ENCODE results near the gene SPAG7.

SPAG7 gene

DNA sequence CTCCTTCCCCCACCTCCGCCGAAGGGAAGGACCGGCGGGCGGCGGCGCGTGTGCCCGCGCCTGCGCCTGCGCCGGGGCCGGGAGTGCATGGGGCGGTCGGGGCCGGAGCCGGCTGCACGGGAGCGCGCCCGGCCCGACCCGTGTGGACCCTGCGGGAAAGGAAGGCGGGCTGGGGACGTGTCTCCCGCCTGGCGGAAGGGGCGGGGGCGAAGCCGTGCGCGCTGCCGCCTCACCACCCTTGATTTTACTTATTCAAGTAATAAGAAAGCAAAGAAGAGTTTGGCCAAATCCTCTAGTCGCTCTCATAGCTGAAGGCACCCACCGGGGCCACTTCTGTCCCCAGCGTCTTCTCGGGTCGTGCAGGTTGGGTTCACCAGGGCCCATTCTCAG, 18.7 kb downstream of the SPAG7 start:
- peak overlapping the region; percentile 91 for H3K27ac ChIP-seq
- TF ChIP-seq, protein P1, sequence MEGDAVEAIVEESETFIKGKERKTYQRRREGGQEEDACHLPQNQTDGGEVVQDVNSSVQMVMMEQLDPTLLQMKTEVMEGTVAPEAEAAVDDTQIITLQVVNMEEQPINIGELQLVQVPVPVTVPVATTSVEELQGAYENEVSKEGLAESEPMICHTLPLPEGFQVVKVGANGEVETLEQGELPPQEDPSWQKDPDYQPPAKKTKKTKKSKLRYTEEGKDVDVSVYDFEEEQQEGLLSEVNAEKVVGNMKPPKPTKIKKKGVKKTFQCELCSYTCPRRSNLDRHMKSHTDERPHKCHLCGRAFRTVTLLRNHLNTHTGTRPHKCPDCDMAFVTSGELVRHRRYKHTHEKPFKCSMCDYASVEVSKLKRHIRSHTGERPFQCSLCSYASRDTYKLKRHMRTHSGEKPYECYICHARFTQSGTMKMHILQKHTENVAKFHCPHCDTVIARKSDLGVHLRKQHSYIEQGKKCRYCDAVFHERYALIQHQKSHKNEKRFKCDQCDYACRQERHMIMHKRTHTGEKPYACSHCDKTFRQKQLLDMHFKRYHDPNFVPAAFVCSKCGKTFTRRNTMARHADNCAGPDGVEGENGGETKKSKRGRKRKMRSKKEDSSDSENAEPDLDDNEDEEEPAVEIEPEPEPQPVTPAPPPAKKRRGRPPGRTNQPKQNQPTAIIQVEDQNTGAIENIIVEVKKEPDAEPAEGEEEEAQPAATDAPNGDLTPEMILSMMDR (conservative IDR thresholded peaks at IDR 0.05): no peak

- TF ChIP-seq, protein P1 (conservative IDR thresholded peaks at IDR 0.05): no peak
- peak within 1 kb of the TSS; percentile 91 for H3K27ac ChIP-seq
Observed at GRCh38 chr17:4948166-4948930, 19.3 kb downstream of the SPAG7 start, which contains the start of gene PFN1. TSS of gene PFN1 (minus strand) at chr17:4948530. CDS start at chr17:4948394, 136 bp downstream.

DNA sequence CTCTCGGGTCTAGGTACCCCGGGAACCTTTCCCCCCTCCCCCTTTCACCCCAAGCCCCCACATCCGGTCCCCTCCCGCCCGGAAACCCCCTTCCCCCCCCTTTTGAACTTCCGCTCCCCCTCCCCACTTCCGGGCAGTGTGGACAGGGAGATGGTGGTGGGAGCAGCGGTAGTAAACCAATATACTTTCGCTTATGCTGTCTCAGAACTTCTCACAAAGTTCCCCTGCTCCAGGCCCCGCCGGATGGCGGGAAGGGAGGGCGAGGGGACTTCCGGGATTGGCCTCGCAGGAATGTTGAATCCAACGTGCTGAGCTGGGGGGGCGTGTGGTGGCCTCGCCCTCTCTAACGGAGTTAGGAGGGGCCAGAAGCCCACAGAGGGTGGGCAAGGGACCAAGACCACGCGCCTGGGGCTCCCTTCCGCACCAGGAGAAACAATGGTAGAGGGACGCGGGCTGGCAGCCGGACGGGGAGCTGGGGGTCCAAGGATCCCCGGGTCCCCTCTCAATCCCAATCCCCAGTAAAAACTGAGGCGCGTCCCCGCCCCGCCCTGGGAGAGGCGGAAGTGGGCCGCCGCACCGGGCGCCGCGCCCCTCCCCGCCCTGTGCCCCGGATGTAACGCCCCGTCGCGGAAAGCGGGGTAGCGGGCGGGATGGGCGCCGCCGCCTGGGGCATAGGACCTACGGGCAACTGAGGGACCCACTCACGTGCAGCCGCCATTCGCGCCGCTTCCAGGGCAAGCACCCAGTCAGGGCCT, 20.0 kb downstream of the SPAG7 start:
- TF ChIP-seq, protein P1 (conservative IDR thresholded peaks at IDR 0.05): no peak

GRCh38 chr17:4947010-4947410, 20.6 kb downstream of the SPAG7 start:
- H3K27ac ChIP-seq: peak overlapping the region; percentile 91
- TF ChIP-seq, protein P1 (conservative IDR thresholded peaks at IDR 0.05): no peak

More for the DNA sequence above, 20.0 kb downstream of the SPAG7 start:
- H3K27ac ChIP-seq: peak overlapping the region; percentile 91

DNA sequence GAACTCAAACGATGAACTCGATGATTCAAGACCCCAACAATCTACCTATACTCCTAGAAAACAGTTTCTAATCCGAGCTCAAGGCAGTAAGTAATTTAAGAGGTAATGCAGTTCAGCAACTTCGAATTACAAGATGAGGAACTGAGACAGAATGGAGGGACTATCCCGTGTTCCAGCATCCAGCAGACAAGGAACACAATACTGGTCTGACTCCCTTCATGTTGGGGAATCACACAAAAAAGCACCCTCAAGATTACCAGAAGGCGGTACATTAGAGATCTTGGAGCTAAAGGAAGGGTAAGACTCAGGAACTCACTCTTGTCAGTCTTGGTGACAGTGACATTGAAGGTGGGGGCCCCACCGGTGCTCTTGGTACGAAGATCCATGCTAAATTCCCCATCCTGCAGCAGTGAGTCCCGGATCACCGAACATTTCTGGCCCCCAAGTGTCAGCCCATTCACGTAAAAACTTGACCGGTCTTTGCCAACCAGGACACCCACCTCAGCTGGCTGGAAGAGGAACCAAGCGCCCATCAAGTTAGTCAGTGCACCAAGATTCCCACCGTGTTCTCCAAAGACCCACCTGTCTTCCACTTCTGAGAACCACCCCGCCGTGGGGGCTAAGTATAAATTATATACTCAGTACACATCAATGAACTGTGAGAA, 21.2 kb downstream of the SPAG7 start:
- TF ChIP-seq, protein P1 (conservative IDR thresholded peaks at IDR 0.05): no peak
- peak overlapping the region; percentile 91 for H3K27ac ChIP-seq

- TF ChIP-seq, protein P1 (conservative IDR thresholded peaks at IDR 0.05): no peak
- H3K27ac ChIP-seq: no peak overlapping the region
Observed at GRCh38 chr17:4945944-4946280, 21.7 kb downstream of the SPAG7 start.

Data from VCaP (cell line).